Measurements from ENCODE around the gene FBXL22.

- TF ChIP-seq CTCF (IDR thresholded peaks at IDR 0.05 in 2 of 3, conservative IDR thresholded peaks at IDR 0.05 in 1 of 3; ENCODE audit: borderline replicate concordance in 1 of 3, insufficient read depth in 1 of 3, low read depth in 2 of 3, low read length in 2 of 3) (no peak), SRF (IDR thresholded peaks at IDR 0.05; ENCODE audit: low read depth) (no peak)
Measured at GRCh38 chr15:63551400-63551799, 45.8 kb upstream of the FBXL22 start.

All from HCT116 (cell line).